Tibial nerve (tissue), 4 donors: ENCODE results near the gene IKBIP.

Experiments used
- EP300 ChIP-seq, 2 donors: sonication (generic); formaldehyde crosslinking; IDR thresholded peaks; one replicate each; pipeline ENCODE4 v1.6.1; 2017; ENCODE audit warnings: antibody characterized with exemption in 2 of 2, mild to moderate bottlenecking in 1 of 2
- POLR2A ChIP-seq, 2 donors: fragments of 450-650 bp; IDR thresholded peaks; one replicate each; pipeline ENCODE4 v1.6.1; 2017; ENCODE audit warnings: antibody characterized with exemption in 2 of 2, mild to moderate bottlenecking in 2 of 2, moderate library complexity in 2 of 2
- TF ChIP-seq, protein P1 (sequence below), 5 experiments: fragments of 200-600 bp in 3 of 5; fragments of 450-650 bp in 2 of 5; sonication (generic) in 3 of 5; IDR thresholded peaks; one replicate each; pipeline ENCODE4 v1.5.1; 2016 to 2019; ENCODE audit warnings: antibody characterized with exemption in 5 of 5, mild to moderate bottlenecking in 3 of 5, moderate library complexity in 2 of 5

DNA sequence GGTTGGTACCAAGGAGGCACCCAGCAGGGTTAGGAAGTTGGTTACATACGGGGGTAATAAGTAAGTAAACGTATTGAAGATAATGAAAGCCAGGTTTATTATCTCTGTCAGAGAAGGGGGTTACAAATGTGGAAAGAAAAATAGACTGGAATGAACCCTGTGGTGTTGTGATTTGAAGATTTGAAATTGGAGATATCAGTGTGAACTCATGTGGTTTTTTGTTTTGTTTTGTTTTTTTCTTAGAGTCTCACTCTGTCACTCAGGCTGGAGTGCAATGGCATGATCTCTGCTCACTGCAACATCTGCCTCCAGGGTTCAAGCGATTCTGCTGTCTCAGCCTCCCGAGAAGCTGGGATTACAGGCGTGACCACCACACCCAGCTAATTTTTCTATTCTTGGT lies 65.2 kb downstream of the IKBIP start:
- TF ChIP-seq, protein P1, sequence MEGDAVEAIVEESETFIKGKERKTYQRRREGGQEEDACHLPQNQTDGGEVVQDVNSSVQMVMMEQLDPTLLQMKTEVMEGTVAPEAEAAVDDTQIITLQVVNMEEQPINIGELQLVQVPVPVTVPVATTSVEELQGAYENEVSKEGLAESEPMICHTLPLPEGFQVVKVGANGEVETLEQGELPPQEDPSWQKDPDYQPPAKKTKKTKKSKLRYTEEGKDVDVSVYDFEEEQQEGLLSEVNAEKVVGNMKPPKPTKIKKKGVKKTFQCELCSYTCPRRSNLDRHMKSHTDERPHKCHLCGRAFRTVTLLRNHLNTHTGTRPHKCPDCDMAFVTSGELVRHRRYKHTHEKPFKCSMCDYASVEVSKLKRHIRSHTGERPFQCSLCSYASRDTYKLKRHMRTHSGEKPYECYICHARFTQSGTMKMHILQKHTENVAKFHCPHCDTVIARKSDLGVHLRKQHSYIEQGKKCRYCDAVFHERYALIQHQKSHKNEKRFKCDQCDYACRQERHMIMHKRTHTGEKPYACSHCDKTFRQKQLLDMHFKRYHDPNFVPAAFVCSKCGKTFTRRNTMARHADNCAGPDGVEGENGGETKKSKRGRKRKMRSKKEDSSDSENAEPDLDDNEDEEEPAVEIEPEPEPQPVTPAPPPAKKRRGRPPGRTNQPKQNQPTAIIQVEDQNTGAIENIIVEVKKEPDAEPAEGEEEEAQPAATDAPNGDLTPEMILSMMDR (IDR thresholded peaks at IDR 0.05), result no peak
- TF ChIP-seq POLR2A (IDR thresholded peaks at IDR 0.05) (no peak), EP300 (IDR thresholded peaks at IDR 0.05) (no peak)
